Renal pelvis (tissue), 4 donors: ENCODE measurements around the gene CFAP92. TPM values are rescaled to one million over a fixed set of nuclear protein-coding genes. Genes with fewer than 3 reads are reported as not detected.

Experiments
- DNase-seq: peaks from one replicate; pipeline ENCODE4 v3.0.0-alpha.2; 2013
- polyA plus RNA-seq, 3 donors: library from polyadenylated mRNA; unstranded; fragments of 120-200 nt; gene quantifications; one replicate each; pipeline ENCODE4 v1.2.1, GENCODE V29; 2013; ENCODE audit not compliant: insufficient read length in 3 of 3

The CFAP92 gene
- polyA plus RNA-seq, 3 donors = 1.1 to 2.5 (median 2.2) TPM

DNA sequence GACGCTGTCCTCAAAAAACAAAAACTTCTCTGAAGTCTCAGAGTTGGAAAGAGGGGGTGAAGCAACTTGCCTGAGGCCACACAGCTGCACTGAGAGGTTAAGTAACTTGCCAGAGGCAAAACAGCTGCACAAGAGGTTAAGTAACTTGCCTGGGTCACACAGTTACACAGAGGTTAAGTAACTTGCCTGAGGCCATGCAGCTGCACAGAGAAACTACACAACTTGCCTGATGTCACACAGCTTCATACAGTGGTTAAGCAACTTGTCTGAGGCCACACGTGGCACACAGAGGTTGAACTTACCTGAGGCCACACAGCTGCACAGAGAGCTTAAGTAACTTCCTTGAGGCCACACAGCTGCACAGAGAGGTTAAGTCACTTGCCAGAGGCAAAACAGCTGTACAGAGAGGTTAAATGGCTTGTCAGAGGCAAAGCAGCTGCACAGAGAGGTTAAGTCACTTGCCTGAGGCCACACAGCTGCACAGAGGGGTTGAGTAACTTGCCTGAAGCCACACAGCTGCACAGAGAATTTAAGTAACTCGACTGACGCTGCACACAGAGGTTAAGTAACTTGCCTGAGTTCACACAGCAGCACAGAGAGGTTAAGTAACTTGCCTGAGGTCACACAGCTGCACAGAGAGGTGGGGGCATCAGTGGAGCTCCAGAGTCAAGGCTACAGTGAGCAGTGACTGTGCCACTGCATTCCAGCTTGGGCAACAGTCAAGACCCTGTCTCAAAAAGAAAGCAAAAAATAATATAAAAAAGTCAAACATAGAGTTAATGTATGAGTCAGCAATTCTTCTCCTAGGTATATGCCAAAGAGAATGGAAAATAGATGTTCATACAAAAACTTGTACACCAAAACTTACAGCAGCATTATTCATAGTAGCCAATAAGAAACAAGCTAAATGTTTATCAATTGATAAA is 126.4 kb downstream of the CFAP92 start:
- no peak for DNase-seq

DNA sequence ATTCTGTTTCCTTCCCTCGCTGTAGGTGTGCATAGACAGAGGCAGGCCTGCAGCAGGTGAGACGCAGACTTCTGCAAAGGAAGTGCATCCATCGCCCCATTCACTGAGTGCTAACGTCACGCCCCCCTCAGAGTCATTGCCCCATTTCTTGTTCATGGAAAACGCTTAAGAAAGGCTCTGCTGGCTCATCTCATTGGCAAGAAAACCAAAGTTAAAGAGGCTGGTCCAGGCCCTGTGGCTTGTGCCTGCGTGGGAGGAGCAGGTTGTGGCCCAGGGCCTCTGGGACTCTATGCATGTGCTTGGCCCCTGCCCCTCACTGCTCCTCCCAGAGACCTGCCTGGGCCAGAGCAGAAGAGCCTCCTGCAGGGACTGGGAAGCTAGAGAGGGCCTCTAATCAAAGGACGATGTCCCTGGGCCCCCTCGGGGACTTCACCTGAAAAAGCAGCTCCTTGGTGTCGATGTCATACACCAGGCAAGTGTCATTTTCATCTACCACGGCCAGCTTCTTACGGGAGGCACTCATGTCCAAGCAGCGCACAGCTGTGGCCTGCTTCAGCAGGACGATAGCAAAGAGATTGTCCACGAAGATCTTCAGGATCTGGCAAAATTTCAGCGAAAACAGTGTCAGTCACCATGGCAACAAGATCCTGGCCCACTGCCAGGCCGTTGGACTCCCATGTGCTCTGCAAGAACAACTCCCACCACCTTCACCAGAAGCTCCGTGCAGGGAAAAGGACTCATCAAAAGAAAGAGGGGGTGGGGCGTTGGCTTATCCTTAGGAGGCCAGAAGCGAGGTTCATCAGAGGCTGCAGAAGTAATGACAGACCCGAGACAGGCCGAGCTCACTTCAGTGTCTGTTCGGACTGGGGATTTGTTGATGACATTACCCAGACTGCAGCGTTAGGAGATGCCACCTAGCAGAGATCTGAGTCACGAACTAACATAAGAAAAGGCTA is 128.7 kb downstream of the CFAP92 start:
- peak; percentile 65 for DNase-seq

- DNase-seq = no peak
These were observed 129.5 kb downstream of the CFAP92 start for GRCh38 chr3:128864351-128864811.

- no peak for DNase-seq
These were observed 130.3 kb downstream of the CFAP92 start for GRCh38 chr3:128863560-128863959.

DNA sequence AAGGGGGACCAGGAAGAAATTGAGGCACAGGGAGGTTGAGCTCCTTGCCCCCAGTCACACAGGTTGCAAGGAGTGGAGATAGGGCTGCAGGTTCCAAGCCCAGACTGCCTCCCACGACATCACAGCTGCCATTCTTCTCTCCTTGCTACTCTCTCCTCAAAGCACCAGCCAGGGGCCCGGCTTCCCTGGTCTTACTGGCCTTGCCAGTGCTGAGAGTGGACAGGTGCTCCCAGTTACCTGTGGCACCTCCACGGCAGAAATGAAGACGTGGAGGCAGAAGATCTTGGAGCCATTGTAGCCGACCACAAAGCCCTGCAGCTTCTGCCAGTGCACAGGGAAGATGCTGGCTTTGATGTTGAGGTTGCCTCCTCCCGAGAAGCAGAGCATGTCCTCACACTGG is 132.4 kb downstream of the CFAP92 start:
- no peak for DNase-seq

Other genes starting within 250 kb of the CFAP92 start
- gene ACAD9, start 114.5 kb downstream of the CFAP92 start, polyA plus RNA-seq = 10 to 100 TPM; 35.6 to 47.3 (median 46.6) TPM
- 1 to 10 TPM; 2.3 to 3.0 (median 2.8) TPM for gene EFCC1, start 7.2 kb upstream of the CFAP92 start, polyA plus RNA-seq
- 1 to 10 TPM in 2 of 3 donors, under 1 TPM in 1; 0.86 to 2.2 (median 1.3) TPM for gene GP9, start 66.7 kb upstream of the CFAP92 start, polyA plus RNA-seq
- 1 to 10 TPM; 5.1 to 8.4 (median 6.7) TPM for gene RAB43, start 127.7 kb upstream of the CFAP92 start, polyA plus RNA-seq
- gene ISY1, start 167.0 kb upstream of the CFAP92 start, polyA plus RNA-seq = 10 to 100 TPM; 41.7 to 47.9 (median 44.2) TPM
- 100 to 1,000 TPM; 355 to 394 (median 370) TPM for gene CNBP, start 189.8 kb upstream of the CFAP92 start, polyA plus RNA-seq